HCT116 (cell line): Measurements from ENCODE around the gene BRD3OS.

Source experiments
- POLR2A ChIP-seq: IDR thresholded peaks from 2 replicates; pipeline ENCODE4 v1.7.0; 2011; ENCODE audit warnings: borderline replicate concordance; ENCODE audit not compliant: insufficient read depth, insufficient read length; ENCODE audit errors: extremely low read depth
- TF ChIP-seq, protein P1 (sequence below), 3 experiments: fragments of 200-600 bp in 1 of 3; sonication (generic) in 1 of 3; IDR thresholded peaks in 2 of 3; conservative IDR thresholded peaks in 1 of 3; 2 replicates each; pipeline ENCODE4 v1.5.1; 2012 to 2017; ENCODE audit warnings: low read depth in 2 of 3, low read length in 2 of 3, antibody characterized with exemption in 1 of 3, borderline replicate concordance in 1 of 3, control low read depth in 1 of 3, mild to moderate bottlenecking in 1 of 3, mixed read lengths in 1 of 3, mixed run types in 1 of 3, moderate library complexity in 1 of 3; ENCODE audit not compliant: insufficient read depth in 1 of 3
- TF ChIP-seq, protein P2 (sequence below): IDR thresholded peaks from 2 replicates; pipeline ENCODE4 v1.6.1; 2012

DNA sequence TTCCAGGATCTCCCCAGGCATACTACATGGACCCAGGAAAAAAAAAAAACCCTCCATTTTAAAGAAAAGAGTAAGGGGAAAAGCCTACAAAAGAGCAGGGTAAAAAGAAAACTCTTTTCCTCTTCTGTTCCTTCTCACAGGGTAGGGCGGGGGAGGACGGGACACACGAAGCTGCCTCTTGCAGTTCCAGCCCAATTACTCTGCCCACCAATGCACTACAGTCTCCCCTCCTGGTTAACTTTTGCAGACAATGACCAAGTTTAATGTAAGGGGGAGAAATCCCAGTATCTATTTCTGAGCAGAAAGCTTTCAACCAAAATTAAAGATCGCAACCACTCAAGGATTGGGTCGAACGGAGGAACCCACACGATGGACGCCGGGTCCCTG lies 41.2 kb downstream of the BRD3OS start:
- TF ChIP-seq, protein P1, sequence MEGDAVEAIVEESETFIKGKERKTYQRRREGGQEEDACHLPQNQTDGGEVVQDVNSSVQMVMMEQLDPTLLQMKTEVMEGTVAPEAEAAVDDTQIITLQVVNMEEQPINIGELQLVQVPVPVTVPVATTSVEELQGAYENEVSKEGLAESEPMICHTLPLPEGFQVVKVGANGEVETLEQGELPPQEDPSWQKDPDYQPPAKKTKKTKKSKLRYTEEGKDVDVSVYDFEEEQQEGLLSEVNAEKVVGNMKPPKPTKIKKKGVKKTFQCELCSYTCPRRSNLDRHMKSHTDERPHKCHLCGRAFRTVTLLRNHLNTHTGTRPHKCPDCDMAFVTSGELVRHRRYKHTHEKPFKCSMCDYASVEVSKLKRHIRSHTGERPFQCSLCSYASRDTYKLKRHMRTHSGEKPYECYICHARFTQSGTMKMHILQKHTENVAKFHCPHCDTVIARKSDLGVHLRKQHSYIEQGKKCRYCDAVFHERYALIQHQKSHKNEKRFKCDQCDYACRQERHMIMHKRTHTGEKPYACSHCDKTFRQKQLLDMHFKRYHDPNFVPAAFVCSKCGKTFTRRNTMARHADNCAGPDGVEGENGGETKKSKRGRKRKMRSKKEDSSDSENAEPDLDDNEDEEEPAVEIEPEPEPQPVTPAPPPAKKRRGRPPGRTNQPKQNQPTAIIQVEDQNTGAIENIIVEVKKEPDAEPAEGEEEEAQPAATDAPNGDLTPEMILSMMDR (IDR thresholded peaks at IDR 0.05 in 2 of 3, conservative IDR thresholded peaks at IDR 0.05 in 1 of 3; ENCODE audit: borderline replicate concordance in 1 of 3, insufficient read depth in 1 of 3, low read depth in 2 of 3, low read length in 2 of 3), result no peak
- no peak for TF ChIP-seq POLR2A
- TF ChIP-seq, protein P2, sequence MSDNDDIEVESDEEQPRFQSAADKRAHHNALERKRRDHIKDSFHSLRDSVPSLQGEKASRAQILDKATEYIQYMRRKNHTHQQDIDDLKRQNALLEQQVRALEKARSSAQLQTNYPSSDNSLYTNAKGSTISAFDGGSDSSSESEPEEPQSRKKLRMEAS, result no peak
